ENCODE results near the gene PTGDR2.
A peak's percentile ranks its signal among the peaks of the same experiment; 100 is the strongest.

The PTGDR2 gene

DNA sequence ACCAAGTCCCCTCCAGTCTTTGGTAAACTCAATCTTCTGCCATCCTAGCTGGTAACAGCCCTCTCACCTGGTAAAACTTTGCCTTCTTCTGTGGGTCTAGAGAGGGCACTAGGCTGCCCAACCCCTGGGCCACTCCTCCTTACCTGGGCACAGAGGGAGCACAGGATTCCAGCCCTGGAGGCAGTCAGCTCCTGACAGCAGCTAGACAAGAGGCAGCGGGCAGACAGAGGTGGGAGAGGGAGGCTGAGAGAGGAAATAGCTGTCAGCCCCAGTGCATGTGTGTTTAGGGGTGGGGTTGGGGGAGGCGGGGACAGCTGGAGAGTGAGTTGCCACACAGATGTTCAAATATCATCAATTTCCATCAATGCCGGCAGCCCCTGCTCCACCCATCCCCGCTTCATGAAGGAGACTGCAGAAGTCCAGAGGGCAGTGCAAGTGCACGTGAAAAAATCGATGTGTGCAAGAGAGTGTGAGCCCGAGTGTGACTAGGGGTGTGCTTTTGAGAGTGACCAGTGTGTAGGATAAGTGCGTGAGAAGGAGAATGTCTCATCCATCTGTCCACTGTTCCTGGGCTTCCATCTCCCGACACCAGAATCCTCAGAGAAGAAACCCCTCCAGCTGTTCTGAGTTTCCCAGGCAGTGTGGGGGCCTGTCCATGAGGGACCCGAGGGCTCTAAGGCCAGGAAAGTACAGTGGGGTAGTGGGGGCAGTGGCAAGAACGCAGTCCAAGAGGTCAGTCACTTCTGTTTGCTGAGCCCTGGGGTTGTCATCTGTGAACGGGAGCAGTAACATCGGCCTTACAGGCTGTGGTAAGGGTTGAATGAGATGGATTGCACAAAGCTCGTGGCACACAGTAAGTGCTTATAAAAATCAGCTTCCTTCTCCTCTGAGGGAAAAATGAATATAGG is at the start of gene PTGDR2:
Gene PTGDR2, minus strand, starts transcription at position 225 of the 908 bp plus-strand sequence. CDS start 2,228 bp downstream, outside the sequence.
- DNase-seq: peak; percentile 63 to 68
- TF ChIP-seq GATA1 (IDR thresholded peaks at IDR 0.05; ENCODE audit: low read depth, low read length) (no peak), POLR2A (IDR thresholded peaks at IDR 0.05; ENCODE audit: low read length) (no peak)

DNA sequence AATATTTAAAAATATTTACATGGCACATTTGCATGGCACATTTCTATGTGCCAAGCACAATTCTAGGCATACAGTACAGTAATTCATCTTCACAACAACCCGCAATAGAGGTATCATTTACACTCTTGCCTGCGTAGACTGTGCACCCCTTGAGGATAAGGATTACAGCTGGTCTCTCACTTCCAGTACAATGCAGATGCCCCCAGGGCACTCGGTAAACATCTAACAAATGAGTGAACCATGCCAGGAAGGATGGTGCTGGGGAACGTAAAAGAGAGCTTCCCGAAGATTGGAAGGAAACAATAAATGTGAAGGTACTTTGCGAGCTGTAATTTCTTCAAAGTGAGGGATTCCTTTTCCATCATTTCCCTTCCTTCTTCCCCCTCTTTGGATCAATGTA is 49.3 kb upstream of the PTGDR2 start:
- no peak for TF ChIP-seq GATA1 (IDR thresholded peaks at IDR 0.05; ENCODE audit: low read depth, low read length)
- no peak for TF ChIP-seq POLR2A (IDR thresholded peaks at IDR 0.05; ENCODE audit: low read length)
- DNase-seq: no peak

- DNase-seq: no peak
- TF ChIP-seq POLR2A (IDR thresholded peaks at IDR 0.05; ENCODE audit: low read length) (no peak), GATA1 (IDR thresholded peaks at IDR 0.05; ENCODE audit: low read depth, low read length) (no peak)
These were observed 46.9 kb upstream of the PTGDR2 start for GRCh38 chr11:60902625-60903024.

- DNase-seq: no peak
These were observed 45.1 kb upstream of the PTGDR2 start for GRCh38 chr11:60900673-60901404.

GRCh38 chr11:60899977-60900376 is 44.2 kb upstream of the PTGDR2 start:
- TF ChIP-seq POLR2A (IDR thresholded peaks at IDR 0.05; ENCODE audit: low read length) (no peak), GATA1 (IDR thresholded peaks at IDR 0.05; ENCODE audit: low read depth, low read length) (no peak)
- DNase-seq: no peak

More at GRCh38 chr11:60900673-60901404, 45.1 kb upstream of the PTGDR2 start:
- no peak for TF ChIP-seq GATA1 (IDR thresholded peaks at IDR 0.05; ENCODE audit: low read depth, low read length)
- TF ChIP-seq POLR2A (IDR thresholded peaks at IDR 0.05; ENCODE audit: low read length): no peak

GRCh38 chr11:60899046-60899936 is 43.5 kb upstream of the PTGDR2 start:
- peak; percentile 78 to 85 for DNase-seq
- TF ChIP-seq GATA1 (IDR thresholded peaks at IDR 0.05; ENCODE audit: low read depth, low read length) (no peak), POLR2A (IDR thresholded peaks at IDR 0.05; ENCODE audit: low read length) (no peak)

- no peak for TF ChIP-seq GATA1 (IDR thresholded peaks at IDR 0.05; ENCODE audit: low read depth, low read length)
- DNase-seq: no peak
These were observed 41.7 kb upstream of the PTGDR2 start for GRCh38 chr11:60897496-60897895.

DNA sequence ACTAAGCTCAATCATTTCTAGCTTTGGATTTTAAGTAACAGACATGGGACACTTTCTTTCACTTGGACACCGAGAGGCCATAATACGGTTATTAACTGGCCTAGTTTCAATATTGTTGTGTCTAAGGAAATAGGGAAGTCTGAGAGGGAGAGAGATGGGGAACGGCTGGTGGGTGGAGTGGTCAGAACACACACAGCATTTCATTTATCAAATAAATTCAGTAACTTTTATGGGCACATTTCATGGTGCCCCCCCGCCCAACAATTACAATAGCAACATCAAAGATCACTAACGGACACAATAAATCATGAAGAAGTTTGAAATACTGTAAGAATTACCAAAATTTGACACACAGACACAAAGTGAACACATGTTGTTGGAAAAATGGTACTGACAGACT is 39.9 kb upstream of the PTGDR2 start:
- no peak for DNase-seq
- TF ChIP-seq GATA1 (IDR thresholded peaks at IDR 0.05; ENCODE audit: low read depth, low read length) (no peak), POLR2A (IDR thresholded peaks at IDR 0.05; ENCODE audit: low read length) (no peak)

GRCh38 chr11:60891103-60891741 is 35.5 kb upstream of the PTGDR2 start:
- TF ChIP-seq POLR2A (IDR thresholded peaks at IDR 0.05; ENCODE audit: low read length): no peak
- TF ChIP-seq GATA1 (IDR thresholded peaks at IDR 0.05; ENCODE audit: low read depth, low read length): peak; percentile 8
- DNase-seq: peak; percentile 88 to 90

DNA sequence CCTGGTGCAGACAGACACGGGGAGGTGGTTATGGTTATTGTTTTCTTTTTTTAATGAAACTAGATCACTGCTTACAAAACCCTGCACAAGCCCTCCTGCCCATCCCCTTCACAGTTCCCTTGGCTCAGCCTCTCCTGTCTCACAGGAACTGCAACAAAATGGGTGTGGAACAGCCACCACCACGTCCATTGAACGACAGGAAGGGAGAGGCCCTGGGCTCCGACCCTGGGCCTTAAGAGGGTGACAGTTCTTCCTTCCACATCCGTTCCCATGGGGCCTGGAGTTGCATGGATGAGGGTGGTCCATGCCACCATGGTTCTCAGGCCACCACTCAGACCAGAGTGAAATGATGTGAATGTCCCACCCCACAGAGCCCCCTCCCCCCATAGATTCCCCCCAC is 34.9 kb upstream of the PTGDR2 start:
- TF ChIP-seq GATA1 (IDR thresholded peaks at IDR 0.05; ENCODE audit: low read depth, low read length) (no peak), POLR2A (IDR thresholded peaks at IDR 0.05; ENCODE audit: low read length) (no peak)
- no peak for DNase-seq

GRCh38 chr11:60889869-60890311 is 34.1 kb upstream of the PTGDR2 start:
- no peak for TF ChIP-seq POLR2A (IDR thresholded peaks at IDR 0.05; ENCODE audit: low read length)
- TF ChIP-seq GATA1 (IDR thresholded peaks at IDR 0.05; ENCODE audit: low read depth, low read length): no peak
- no peak for DNase-seq

- TF ChIP-seq POLR2A (IDR thresholded peaks at IDR 0.05; ENCODE audit: low read length) (no peak), GATA1 (IDR thresholded peaks at IDR 0.05; ENCODE audit: low read depth, low read length) (no peak)
- DNase-seq: peak; percentile 59 to 65
These were observed 31.8 kb upstream of the PTGDR2 start for GRCh38 chr11:60887556-60887955.
